Liver (tissue), 9 donors: Measurements from ENCODE around the gene SASH1. TPM values are rescaled to one million over a fixed set of nuclear protein-coding genes. Genes with fewer than 3 reads are reported as not detected.

Experiments used
- DNase-seq: peaks from one replicate; pipeline ENCODE4 v3.0.0-alpha.2; 2017; ENCODE audit warnings: low spot score
- H3K27ac ChIP-seq, 2 donors: one replicate each; pipeline ENCODE4 v1.7.0; 2013; ENCODE audit warnings: inconsistent platforms in 2 of 2, low read length in 2 of 2, control low read depth in 1 of 2, low read depth in 1 of 2, mild to moderate bottlenecking in 1 of 2
- H3K27me3 ChIP-seq, 4 donors: one replicate each; pipeline versions ENCODE4 v1.6.1 to v1.7.0; 2013; ENCODE audit warnings: low read length in 3 of 4, inconsistent platforms in 1 of 4, mild to moderate bottlenecking in 1 of 4, moderate library complexity in 1 of 4; ENCODE audit not compliant: control insufficient read depth in 4 of 4, insufficient read depth in 4 of 4
- H3K36me3 ChIP-seq, 4 donors: one replicate each; pipeline versions ENCODE4 v1.6.1 to v1.7.0; 2013; ENCODE audit warnings: low read length in 3 of 4, mild to moderate bottlenecking in 3 of 4, low read depth in 1 of 4, moderate library complexity in 1 of 4; ENCODE audit not compliant: control insufficient read depth in 4 of 4, insufficient read depth in 3 of 4
- H3K4me1 ChIP-seq, 4 donors: one replicate each; pipeline versions ENCODE4 v1.6.1 to v1.7.0; 2013; ENCODE audit warnings: low read length in 3 of 4, mild to moderate bottlenecking in 3 of 4, moderate library complexity in 1 of 4; ENCODE audit not compliant: control insufficient read depth in 4 of 4, insufficient read depth in 4 of 4
- H3K4me3 ChIP-seq, 3 donors: one replicate each; pipeline versions ENCODE4 v1.6.1 to v1.7.0; 2013; ENCODE audit warnings: low read length in 3 of 3, control low read depth in 1 of 3, low read depth in 1 of 3, mild to moderate bottlenecking in 1 of 3
- H3K9ac ChIP-seq, 2 donors: one replicate each; pipeline ENCODE4 v1.7.0; 2013; ENCODE audit warnings: low read length in 2 of 2, mild to moderate bottlenecking in 2 of 2, moderate library complexity in 2 of 2, control low read depth in 1 of 2, low read depth in 1 of 2
- H3K9me3 ChIP-seq, 4 donors: one replicate each; pipeline versions ENCODE4 v1.6.1 to v1.7.0; 2013; ENCODE audit warnings: low read length in 3 of 4; ENCODE audit not compliant: control insufficient read depth in 4 of 4
- CTCF ChIP-seq: fragments of 150-350 bp; IDR thresholded peaks from 2 replicates; pipeline ENCODE4 v1.5.1; 2017; ENCODE audit warnings: improper control_type of control experiment, low read depth, low read length; ENCODE audit not compliant: missing input control
- EGR1 ChIP-seq, 2 donors: IDR thresholded peaks; 2 replicates each; pipeline ENCODE4 v1.6.1; 2016 to 2018; ENCODE audit warnings: antibody characterized with exemption in 2 of 2, low read depth in 2 of 2
- FOXA2 ChIP-seq: IDR thresholded peaks from 2 replicates; pipeline ENCODE4 v1.6.1; 2016; ENCODE audit warnings: antibody characterized with exemption
- GABPA ChIP-seq, 2 donors: IDR thresholded peaks in 1 of 2; conservative IDR thresholded peaks in 1 of 2; 2 replicates each; pipeline ENCODE4 v1.6.1; 2016; ENCODE audit warnings: antibody characterized with exemption in 2 of 2, mild to moderate bottlenecking in 1 of 2, moderate library complexity in 1 of 2
- HNF4A ChIP-seq, 2 donors: conservative IDR thresholded peaks; 2 replicates each; pipeline ENCODE4 v1.6.1; 2016; ENCODE audit warnings: antibody characterized with exemption in 2 of 2, mild to moderate bottlenecking in 2 of 2
- HNF4G ChIP-seq: IDR thresholded peaks from 2 replicates; pipeline ENCODE4 v1.6.1; 2016; ENCODE audit warnings: antibody characterized with exemption
- NR2F2 ChIP-seq: IDR thresholded peaks from 2 replicates; pipeline ENCODE4 v1.6.1; 2016; ENCODE audit warnings: antibody characterized with exemption
- RAD21 ChIP-seq, 2 donors: IDR thresholded peaks; 2 replicates each; pipeline ENCODE4 v1.6.1; 2016; ENCODE audit warnings: antibody characterized with exemption in 2 of 2, mild to moderate bottlenecking in 2 of 2
- REST ChIP-seq: IDR thresholded peaks from 2 replicates; pipeline ENCODE4 v1.6.1; 2016; ENCODE audit warnings: antibody characterized with exemption, mild to moderate bottlenecking
- SP1 ChIP-seq: IDR thresholded peaks from 2 replicates; pipeline ENCODE4 v1.6.1; 2018; ENCODE audit warnings: antibody characterized with exemption, mild to moderate bottlenecking
- TAF1 ChIP-seq: conservative IDR thresholded peaks from 2 replicates; pipeline ENCODE4 v1.6.1; 2016; ENCODE audit warnings: antibody characterized with exemption, mild to moderate bottlenecking
- YY1 ChIP-seq: IDR thresholded peaks from 2 replicates; pipeline ENCODE4 v1.6.1; 2016; ENCODE audit warnings: antibody characterized with exemption, mild to moderate bottlenecking
- ZBTB33 ChIP-seq: IDR thresholded peaks from 2 replicates; pipeline ENCODE4 v1.6.1; 2016; ENCODE audit warnings: antibody characterized with exemption
- WGBS: extraction: QIAGEN DNeasy Blood & Tissue Kit; methylation state at CpG from one replicate; pipeline ENCODE4 v1.1.7; 2013; 5-methylcytosine and 5-hydroxymethylcytosine counted together
- polyA plus RNA-seq, 2 donors: library from polyadenylated mRNA; stranded (reverse) in 1 of 2; unstranded in 1 of 2; fragments of 200-250 nt in 1 of 2; fragments of >200 nt in 1 of 2; fragmentation: Nextera tagmentation in 1 of 2; extraction: Ambion mirVana in 1 of 2; gene quantifications; one replicate each; pipeline versions ENCODE4 v1.2.1 to v1.2.3, GENCODE V29; 2013 to 2015
- total RNA-seq, 2 donors: library from RNA; depleted of rRNA; stranded (reverse); fragments of >200 nt; gene quantifications; one replicate each; pipeline ENCODE4 v1.2.3, GENCODE V29; 2014
- TF ChIP-seq, protein P1 (sequence below): IDR thresholded peaks from 2 replicates; pipeline ENCODE4 v1.6.1; 2016; ENCODE audit warnings: antibody characterized with exemption
- TF ChIP-seq, protein P2 (sequence below): IDR thresholded peaks from 2 replicates; pipeline ENCODE4 v1.6.1; 2016; ENCODE audit warnings: antibody characterized with exemption
- donor health status: healthy.
- donor health status: healthy.
- donor health status: healthy.
- donor health status: healthy.
- donor health status: healthy.

SASH1 gene
- total and polyA plus RNA-seq, 4 donors = 3.5 to 16.4 (median 7.6) TPM

DNA sequence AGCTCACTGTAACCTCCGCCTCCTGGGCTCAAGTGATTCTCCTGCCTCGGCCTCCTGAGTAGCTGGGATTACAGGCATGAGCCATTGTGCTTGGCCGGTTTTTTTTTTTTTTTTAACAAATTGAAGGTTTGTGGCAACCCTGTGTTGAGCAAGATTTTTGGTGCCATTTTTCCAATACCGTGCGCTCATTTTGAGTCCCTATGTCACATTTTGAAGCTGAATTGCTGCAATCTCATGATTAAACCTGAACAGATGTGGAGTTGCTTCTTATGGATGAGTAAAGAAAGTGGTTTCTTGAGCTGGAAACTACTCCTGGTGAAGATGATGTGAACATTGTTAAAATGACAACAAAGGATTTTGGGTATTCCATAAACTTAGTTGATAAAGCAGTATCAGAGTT lies 16.6 kb downstream of the SASH1 start:
- H3K4me3 ChIP-seq = no peak overlapping the region
- DNase-seq = no peak
- H3K36me3 ChIP-seq = no peaks in the 10 kb centered on the region
- H3K9ac ChIP-seq = no peak overlapping the region
- H3K4me1 ChIP-seq = peaks cover 0 to 4% (median 2%) of the 10 kb centered on the region in 4 donors
- no peaks in the 10 kb centered on the region for H3K27me3 ChIP-seq
- H3K9me3 ChIP-seq = no peaks in the 10 kb centered on the region
- no peak overlapping the region for H3K27ac ChIP-seq
- WGBS = 97% methylated on average over 5 of the region's 5 CpGs
- TF ChIP-seq, protein P1, sequence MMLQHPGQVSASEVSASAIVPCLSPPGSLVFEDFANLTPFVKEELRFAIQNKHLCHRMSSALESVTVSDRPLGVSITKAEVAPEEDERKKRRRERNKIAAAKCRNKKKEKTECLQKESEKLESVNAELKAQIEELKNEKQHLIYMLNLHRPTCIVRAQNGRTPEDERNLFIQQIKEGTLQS = no peak
- TF ChIP-seq EGR1 (IDR thresholded peaks at IDR 0.05; ENCODE audit: low read depth in 2 of 2) = no peak
- TF ChIP-seq TAF1 = no peak
- no peak for TF ChIP-seq HNF4A (conservative IDR thresholded peaks at IDR 0.05)
- no peak for TF ChIP-seq ZBTB33
- TF ChIP-seq RAD21 (IDR thresholded peaks at IDR 0.05) = no peak
- TF ChIP-seq, protein P2, sequence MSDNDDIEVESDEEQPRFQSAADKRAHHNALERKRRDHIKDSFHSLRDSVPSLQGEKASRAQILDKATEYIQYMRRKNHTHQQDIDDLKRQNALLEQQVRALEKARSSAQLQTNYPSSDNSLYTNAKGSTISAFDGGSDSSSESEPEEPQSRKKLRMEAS = no peak
- no peak for TF ChIP-seq REST
- no peak for TF ChIP-seq YY1
- no peak for TF ChIP-seq HNF4G
- TF ChIP-seq FOXA2 = no peak
- TF ChIP-seq SP1 = no peak

GRCh38 chr6:148364056-148364824 lies 21.6 kb downstream of the SASH1 start:
- H3K27me3 ChIP-seq = no peaks in the 10 kb centered on the region
- 71% methylated on average over 11 of the region's 11 CpGs for WGBS
- no peaks in the 10 kb centered on the region for H3K4me1 ChIP-seq
- no peak overlapping the region for H3K9ac ChIP-seq
- DNase-seq = no peak
- peak overlapping the region; percentile 39 to 45 for H3K27ac ChIP-seq
- no peaks in the 10 kb centered on the region for H3K36me3 ChIP-seq
- H3K9me3 ChIP-seq = no peaks in the 10 kb centered on the region
- H3K4me3 ChIP-seq = no peak overlapping the region
- TF ChIP-seq, protein P2 = peak; percentile 15
- TF ChIP-seq FOXA2 (no peak), CTCF (no peak), REST (no peak), NR2F2 (peak; percentile 68), EGR1 (IDR thresholded peaks at IDR 0.05; ENCODE audit: low read depth in 2 of 2) (no peak), SP1 (peak; percentile 26), RAD21 (IDR thresholded peaks at IDR 0.05) (peak in 1 of 2 donors; percentile 12), GABPA (IDR thresholded peaks at IDR 0.05 in 1 of 2, conservative IDR thresholded peaks at IDR 0.05 in 1 of 2) (no peak), HNF4A (conservative IDR thresholded peaks at IDR 0.05) (no peak)
- TF ChIP-seq, protein P1 = no peak
